H1 (cell line): Measurements from ENCODE around the gene FBXL17. TPM values are rescaled to one million over a fixed set of nuclear protein-coding genes. Genes with fewer than 3 reads are reported as not detected.

Experiments used
- CTCF ChIA-PET: fragments of 300-600 bp; sonication (Branson Sonifier 250); formaldehyde crosslinking; loops from one replicate; lab custom pipeline; 2021; ENCODE audit not compliant: partially characterized antibody; lab: Charles Lee
- POLR2A ChIA-PET: fragments of 300-600 bp; sonication (Branson Sonifier 250); formaldehyde crosslinking; loops from one replicate; lab custom pipeline; 2021; ENCODE audit warnings: inconsistent platforms; ENCODE audit not compliant: partially characterized antibody; lab: Charles Lee
- DNase-seq, 2 experiments: peaks; one replicate each; pipeline versions ENCODE4 v3.0.0 to v3.0.0-alpha.2; 2010 to 2022; ENCODE audit warnings: low spot score in 2 of 2, low read depth in 1 of 2, mixed read lengths in 1 of 2
- FAIRE-seq: peaks from 2 replicates; lab custom pipeline; 2011; peaks lifted over from hg19 to GRCh38; lab: Jason Lieb, UNC
- H2AFZ ChIP-seq: 2 replicates; pipeline ENCODE4 v1.8.1; 2012; ENCODE audit warnings: low read length, inconsistent platforms
- H2AK5ac ChIP-seq: 2 replicates; pipeline ENCODE4 v1.6.1; 2013; ENCODE audit warnings: low read depth, low read length
- H2BK120ac ChIP-seq: replicated peaks from 2 replicates; pipeline ENCODE3; 2013; ENCODE audit warnings: low read depth, low read length, inconsistent platforms
- H2BK12ac ChIP-seq: 2 replicates; pipeline ENCODE4 v1.6.1; 2013; ENCODE audit warnings: low read depth, low read length
- H2BK15ac ChIP-seq: 2 replicates; pipeline ENCODE4 v1.6.1; 2013; ENCODE audit warnings: low read length
- H2BK20ac ChIP-seq: 2 replicates; pipeline ENCODE4 v1.6.1; 2013; ENCODE audit warnings: low read length
- H2BK5ac ChIP-seq: 2 replicates; pipeline ENCODE4 v1.6.1; 2013; ENCODE audit warnings: low read depth, low read length
- H3K14ac ChIP-seq: 2 replicates; pipeline ENCODE4 v1.6.1; 2013; ENCODE audit warnings: inconsistent platforms; ENCODE audit not compliant: insufficient read length
- H3K18ac ChIP-seq: 2 replicates; pipeline ENCODE4 v1.6.1; 2013; ENCODE audit warnings: low read length; ENCODE audit errors: extremely low read depth
- H3K23ac ChIP-seq: 2 replicates; pipeline ENCODE4 v1.6.1; 2013; ENCODE audit warnings: inconsistent platforms; ENCODE audit not compliant: insufficient read length
- H3K23me2 ChIP-seq: 2 replicates; pipeline ENCODE4 v1.6.1; 2013; ENCODE audit warnings: low read depth, low read length
- H3K27ac ChIP-seq: 2 replicates; pipeline ENCODE4 v1.6.1; 2011; ENCODE audit warnings: low read depth, low read length, inconsistent platforms
- H3K27me3 ChIP-seq, 4 experiments: replicated peaks in 1 of 4; 1 replicate in 1 of 4; 2 replicates in 3 of 4; pipeline versions ENCODE4 v1.6.1 to v1.8.1; 2011 to 2013; ENCODE audit warnings: low read length in 3 of 4, mild to moderate bottlenecking in 3 of 4, inconsistent platforms in 2 of 4, mixed read lengths in 2 of 4, moderate library complexity in 1 of 4; ENCODE audit not compliant: control insufficient read depth in 3 of 4, insufficient read depth in 3 of 4; ENCODE audit errors: extremely low read depth in 1 of 4
- H3K36me3 ChIP-seq, 4 experiments: 2 replicates each; pipeline versions ENCODE4 v1.6.1 to v1.8.1; 2011 to 2013; ENCODE audit warnings: mild to moderate bottlenecking in 4 of 4, low read length in 3 of 4, moderate library complexity in 2 of 4, control low read depth in 1 of 4, inconsistent platforms in 1 of 4; ENCODE audit not compliant: insufficient read depth in 4 of 4, control insufficient read depth in 2 of 4
- H3K4ac ChIP-seq: replicated peaks from 2 replicates; pipeline ENCODE3; 2013; ENCODE audit warnings: low read length, low read depth, mixed read lengths, inconsistent platforms; ENCODE audit not compliant: insufficient read length
- H3K4me1 ChIP-seq, 4 experiments: replicated peaks in 1 of 4; 1 replicate in 1 of 4; 2 replicates in 3 of 4; pipeline versions ENCODE4 v1.6.1 to v1.8.1; 2011 to 2013; ENCODE audit warnings: low read length in 3 of 4, inconsistent platforms in 2 of 4, mixed read lengths in 1 of 4; ENCODE audit not compliant: insufficient read depth in 4 of 4, control insufficient read depth in 3 of 4
- H3K4me2 ChIP-seq, 2 experiments: 2 replicates each; pipeline versions ENCODE4 v1.6.1 to v1.8.1; 2011 to 2013; ENCODE audit warnings: low read depth in 2 of 2, low read length in 2 of 2, control low read depth in 1 of 2, inconsistent platforms in 1 of 2, mild to moderate bottlenecking in 1 of 2; ENCODE audit not compliant: insufficient read depth in 1 of 2
- H3K4me3 ChIP-seq, 4 experiments: fragments of 200-600, 300-600 bp in 1 of 4; sonication (generic), shearing (Covaris generic), sonication (Bioruptor Twin) in 1 of 4; 2 replicates each; pipeline versions ENCODE4 v1.5.1 to v1.8.1; 2011 to 2016; ENCODE audit warnings: low read length in 4 of 4, low read depth in 3 of 4, control low read depth in 2 of 4, inconsistent platforms in 2 of 4, mild to moderate bottlenecking in 2 of 4, mixed read lengths in 1 of 4, moderate library complexity in 1 of 4; ENCODE audit not compliant: insufficient read depth in 2 of 4; ENCODE audit errors: extremely low read depth in 1 of 4
- H3K56ac ChIP-seq: replicated peaks from 2 replicates; pipeline ENCODE3; 2013; ENCODE audit warnings: low read depth, mild to moderate bottlenecking, mixed read lengths, low read length, inconsistent platforms; ENCODE audit not compliant: insufficient read length
- H3K79me1 ChIP-seq: 2 replicates; pipeline ENCODE4 v1.6.1; 2013; ENCODE audit warnings: low read depth, low read length, control low read depth
- H3K79me2 ChIP-seq, 2 experiments: 2 replicates each; pipeline versions ENCODE4 v1.6.1 to v1.8.1; 2012 to 2013; ENCODE audit warnings: low read length in 2 of 2, mild to moderate bottlenecking in 2 of 2, inconsistent platforms in 1 of 2; ENCODE audit not compliant: insufficient read depth in 2 of 2, control insufficient read depth in 1 of 2
- H3K9ac ChIP-seq, 4 experiments: replicated peaks in 1 of 4; 1 replicate in 1 of 4; 2 replicates in 3 of 4; pipeline versions ENCODE4 v1.6.1 to v1.8.1; 2011 to 2013; ENCODE audit warnings: low read depth in 3 of 4, low read length in 3 of 4, control low read depth in 2 of 4, mild to moderate bottlenecking in 2 of 4, moderate library complexity in 2 of 4, inconsistent platforms in 1 of 4; ENCODE audit errors: extremely low read depth in 1 of 4
- H3K9me3 ChIP-seq, 2 experiments: 2 replicates each; pipeline versions ENCODE4 v1.6.1 to v1.8.1; 2012 to 2013; ENCODE audit warnings: mild to moderate bottlenecking in 2 of 2, moderate library complexity in 2 of 2, control low read depth in 1 of 2, inconsistent platforms in 1 of 2, low read depth in 1 of 2, low read length in 1 of 2, mixed read lengths in 1 of 2; ENCODE audit not compliant: insufficient read depth in 2 of 2
- H4K20me1 ChIP-seq, 2 experiments: replicated peaks in 1 of 2; 2 replicates each; pipeline versions ENCODE3 to v1.8.1; 2011 to 2013; ENCODE audit warnings: inconsistent platforms in 2 of 2, low read length in 2 of 2, mild to moderate bottlenecking in 1 of 2; ENCODE audit not compliant: insufficient read depth in 2 of 2, control insufficient read depth in 1 of 2
- H4K5ac ChIP-seq: 2 replicates; pipeline ENCODE4 v1.6.1; 2013; ENCODE audit warnings: low read length, low read depth, mixed read lengths, inconsistent platforms; ENCODE audit not compliant: insufficient read length
- H4K8ac ChIP-seq: 2 replicates; pipeline ENCODE4 v1.8.0; 2013; ENCODE audit warnings: mild to moderate bottlenecking, moderate library complexity, low read length, inconsistent platforms; ENCODE audit not compliant: insufficient read depth; ENCODE audit errors: extremely low read depth
- H4K91ac ChIP-seq: replicated peaks from 2 replicates; pipeline ENCODE3; 2013; ENCODE audit warnings: low read length, mixed read lengths, inconsistent platforms; ENCODE audit not compliant: insufficient read length
- ASH2L ChIP-seq: fragments of 200-600, 300-600 bp; sonication (generic); IDR thresholded peaks from one replicate; pipeline ENCODE4 v1.7.1; 2017; ENCODE audit warnings: low read length
- CHD1 ChIP-seq: IDR thresholded peaks from 2 replicates; pipeline ENCODE4 v1.6.1; 2012; ENCODE audit warnings: low read depth, low read length, improper control_type of control experiment
- CREB1 ChIP-seq: IDR thresholded peaks from 2 replicates; pipeline ENCODE4 v1.6.1; 2012; ENCODE audit warnings: inconsistent platforms
- EGR1 ChIP-seq: IDR thresholded peaks from 2 replicates; pipeline ENCODE4 v1.6.1; 2011; ENCODE audit warnings: low read depth, low read length, borderline replicate concordance
- EP300 ChIP-seq, 2 experiments: IDR thresholded peaks; 1 replicate in 1 of 2; 2 replicates in 1 of 2; pipeline ENCODE4 v1.6.1; 2011 to 2012; ENCODE audit warnings: low read depth in 2 of 2, low read length in 2 of 2, mild to moderate bottlenecking in 2 of 2, borderline replicate concordance in 1 of 2, inconsistent platforms in 1 of 2, moderate library complexity in 1 of 2
- KDM1A ChIP-seq: fragments of 200-600, 300-600 bp; sonication (generic); IDR thresholded peaks from 2 replicates; pipeline ENCODE4 v1.7.1; 2016; ENCODE audit warnings: mild to moderate bottlenecking, low read length, borderline replicate concordance
- POLR2AphosphoS5 ChIP-seq: IDR thresholded peaks from 2 replicates; pipeline ENCODE4 v1.6.1; 2011; ENCODE audit warnings: low read depth, low read length
- POU5F1 ChIP-seq: IDR thresholded peaks from 2 replicates; pipeline ENCODE4 v1.6.1; 2011; ENCODE audit warnings: low read depth, mild to moderate bottlenecking, low read length, moderate library complexity
- SP1 ChIP-seq: IDR thresholded peaks from 2 replicates; pipeline ENCODE4 v1.6.1; 2011; ENCODE audit warnings: low read depth, low read length
- SP2 ChIP-seq: IDR thresholded peaks from 2 replicates; pipeline ENCODE4 v1.6.1; 2012; ENCODE audit warnings: mild to moderate bottlenecking, low read length, inconsistent platforms
- SUZ12 ChIP-seq: fragments of 200-600 bp; sonication (generic); IDR thresholded peaks from 2 replicates; pipeline ENCODE4 v1.6.1; 2012; ENCODE audit warnings: mild to moderate bottlenecking, inconsistent platforms, low read length, moderate library complexity, mixed read lengths
- TBP ChIP-seq: IDR thresholded peaks from 2 replicates; pipeline ENCODE4 v1.6.1; 2011; ENCODE audit warnings: low read depth, low read length, improper control_type of control experiment
- YY1 ChIP-seq: IDR thresholded peaks from 2 replicates; pipeline ENCODE4 v1.6.1; 2011; ENCODE audit warnings: low read depth, mild to moderate bottlenecking, low read length
- WGBS, 2 experiments: shearing (Covaris generic) in 1 of 2; methylation state at CpG; one replicate each; pipeline versions ENCODE4 v1.1.6 to v1.1.7; 2013 to 2015; ENCODE audit warnings: low lambda C conversion rate in 2 of 2, mixed read lengths in 2 of 2, inconsistent platforms in 1 of 2, low coverage in 1 of 2, missing lambda C conversion rate in 1 of 2; ENCODE audit not compliant: insufficient replicate concordance in 2 of 2, insufficient coverage in 1 of 2, insufficient read length in 1 of 2; ENCODE audit errors: extremely low coverage in 1 of 2, missing lambda C conversion rate in 1 of 2; 5-methylcytosine and 5-hydroxymethylcytosine counted together
- polyA plus RNA-seq, 7 experiments: library from polyadenylated mRNA; depleted of rRNA in 3 of 7; stranded (reverse) in 5 of 7; unstranded in 2 of 7; fragments of >200 nt in 5 of 7; fragments of 200-250 nt in 2 of 7; gene quantifications; 1 replicate in 5 of 7; 2 replicates in 1 of 7; 4 replicates in 1 of 7; pipeline versions ENCODE4 v1.2.1 to v1.2.3, GENCODE V29; 2011 to 2013; ENCODE audit warnings: missing spikeins in 2 of 7, mixed read lengths in 2 of 7
- total RNA-seq: library from RNA; stranded (reverse); fragmentation: NEBNext Ultra II Directional; extraction: Animal tissue kit (Norgen Biotek cat#: 25700); gene quantifications from 2 replicates; pipeline ENCODE4 v1.2.1, GENCODE V29; 2021

Gene FBXL17
- total and polyA plus RNA-seq, 2 of the 8 experiments (the other 6 are each of a cell fraction or from before 2014, with no cell fraction given), result 0.35 to 4.3 TPM

DNA sequence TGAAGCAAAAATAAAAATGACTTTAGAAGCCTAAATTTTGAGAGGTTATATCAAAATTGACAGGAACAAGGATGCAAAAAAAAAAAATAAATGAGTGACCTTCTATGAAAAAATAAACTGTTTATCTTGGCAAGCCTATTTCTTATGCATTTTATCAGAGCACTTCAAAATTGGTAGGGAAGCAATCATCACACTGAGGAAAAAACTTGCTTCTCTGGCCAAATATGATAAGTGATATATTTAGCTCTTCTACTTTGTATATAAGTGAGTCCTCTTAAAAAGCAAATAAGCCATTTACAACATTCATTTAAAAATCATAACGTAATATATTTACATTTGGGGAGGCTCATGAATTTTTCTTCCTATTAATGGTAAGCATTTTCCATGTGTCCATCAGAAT is 287.1 kb downstream of the FBXL17 start:
- no peak overlapping the region for H4K91ac ChIP-seq
- no peak overlapping the region for H3K4me2 ChIP-seq
- no peak overlapping the region for H3K27ac ChIP-seq
- no peak overlapping the region for H2AK5ac ChIP-seq
- H3K56ac ChIP-seq, result no peak overlapping the region
- CTCF ChIA-PET, result interaction anchor here (0.7 to 0.9 kb wide), 2 partner anchors 239 to 577 kb away, joined by 3 to 4 read pairs; no protein-coding TSS in a partner anchor
- no peak for FAIRE-seq
- no peak overlapping the region for H2BK20ac ChIP-seq
- no peak overlapping the region for H2BK12ac ChIP-seq
- H3K9ac ChIP-seq, result no peak overlapping the region
- POLR2A ChIA-PET, result no interaction called here
- TF ChIP-seq SP1 (no peak), CREB1 (no peak), SUZ12 (no peak), YY1 (no peak), TBP (no peak), POLR2AphosphoS5 (no peak), EP300 (IDR thresholded peaks at IDR 0.05; ENCODE audit: borderline replicate concordance in 1 of 2, low read depth in 2 of 2, low read length in 2 of 2) (no peak), SP2 (no peak), CHD1 (no peak), KDM1A (no peak), POU5F1 (no peak), ASH2L (no peak), EGR1 (no peak)
- H3K4ac ChIP-seq, result no peak overlapping the region
- no peak overlapping the region for H2BK15ac ChIP-seq
- WGBS, 2 experiments, result 88% methylated on average over 1 of the region's 1 CpG; no CpG with 5 or more reads in 1 of the 2 experiments
- no peak for DNase-seq
- no peaks in the 10 kb centered on the region for H3K9me3 ChIP-seq
- no peaks in the 10 kb centered on the region for H3K79me1 ChIP-seq
- no peaks in the 10 kb centered on the region for H3K23me2 ChIP-seq
- no peak overlapping the region for H2BK120ac ChIP-seq
- H3K18ac ChIP-seq, result no peak overlapping the region
- H4K8ac ChIP-seq, result no peak overlapping the region
- no peak overlapping the region for H3K23ac ChIP-seq
- H4K20me1 ChIP-seq, result no peaks in the 10 kb centered on the region
- H4K5ac ChIP-seq, result no peak overlapping the region
- no peak overlapping the region for H3K14ac ChIP-seq
- no peak overlapping the region for H2BK5ac ChIP-seq
- H3K4me3 ChIP-seq, result no peak overlapping the region
- no peaks in the 10 kb centered on the region for H3K27me3 ChIP-seq
- peaks cover 0 to 14% (median 5%) of the 10 kb centered on the region in 4 experiments; a peak in 2 of 7 replicates for H3K4me1 ChIP-seq
- no peak overlapping the region for H2AFZ ChIP-seq
- no peaks in the 10 kb centered on the region for H3K79me2 ChIP-seq
- no peaks in the 10 kb centered on the region for H3K36me3 ChIP-seq
